Sigmoid colon (tissue), 7 donors: ENCODE measurements around the gene FGF2. TPM values are rescaled to one million over a fixed set of nuclear protein-coding genes. Genes with fewer than 3 reads are reported as not detected.

Experiments
- DNase-seq: peaks from one replicate; pipeline ENCODE4 v3.0.0-alpha.2; 2019
- H3K27ac ChIP-seq, 4 donors: fragments of 200-600 bp; sonication (generic); one replicate each; pipeline ENCODE4 v1.5.1; 2016 to 2019; ENCODE audit warnings: mild to moderate bottlenecking in 1 of 4
- H3K27me3 ChIP-seq, 3 donors: fragments of 200-600 bp; sonication (generic); one replicate each; pipeline ENCODE4 v1.5.1; 2019; ENCODE audit warnings: mild to moderate bottlenecking in 1 of 3
- H3K36me3 ChIP-seq, 4 donors: fragments of 200-600 bp; sonication (generic); one replicate each; pipeline ENCODE4 v1.5.1; 2016 to 2019
- H3K4me1 ChIP-seq, 4 donors: fragments of 200-600 bp; sonication (generic); one replicate each; pipeline ENCODE4 v1.5.1; 2017 to 2019
- H3K4me3 ChIP-seq, 4 donors: fragments of 200-600 bp; sonication (generic); one replicate each; pipeline ENCODE4 v1.5.1; 2017 to 2019; ENCODE audit warnings: mild to moderate bottlenecking in 2 of 4, moderate library complexity in 1 of 4
- H3K9me3 ChIP-seq, 4 donors: fragments of 200-600 bp in 3 of 4; sonication (generic) in 3 of 4; one replicate each; pipeline versions ENCODE4 v1.5.1 to v1.6.1; 2013 to 2019
- EP300 ChIP-seq, 4 donors: sonication (generic); formaldehyde crosslinking; IDR thresholded peaks; one replicate each; pipeline ENCODE4 v1.6.1; 2017; ENCODE audit warnings: antibody characterized with exemption in 4 of 4
- POLR2A ChIP-seq, 2 donors: fragments of 450-650 bp; IDR thresholded peaks; one replicate each; pipeline ENCODE4 v1.6.1; 2016; ENCODE audit warnings: antibody characterized with exemption in 2 of 2, mild to moderate bottlenecking in 2 of 2, moderate library complexity in 2 of 2
- POLR2AphosphoS5 ChIP-seq, 4 donors: sonication (generic); formaldehyde crosslinking; IDR thresholded peaks; one replicate each; pipeline ENCODE4 v1.6.1; 2017; ENCODE audit warnings: antibody characterized with exemption in 4 of 4
- WGBS, 2 donors: extraction: QIAGEN DNeasy Blood & Tissue Kit; methylation state at CpG; one replicate each; pipeline ENCODE4 v1.1.7; 2013; 5-methylcytosine and 5-hydroxymethylcytosine counted together
- intact Hi-C: fragments of 100-400 bp; cut with DNase I; formaldehyde crosslinking; loops from one replicate; pipeline ENCODE4 v1.15.1; 2023
- polyA plus RNA-seq, 3 donors: library from polyadenylated mRNA; stranded (reverse); fragments of 200-250 nt; gene quantifications; one replicate each; pipeline ENCODE4 v1.2.3, GENCODE V29; 2013
- total RNA-seq, 4 donors: library from RNA; depleted of rRNA; stranded (reverse); fragments of >200 nt; gene quantifications; one replicate each; pipeline ENCODE4 v1.1.0, GENCODE V29; 2016
- TF ChIP-seq, protein P1 (sequence below), 4 experiments: fragments of 450-650 bp in 3 of 4; fragments of 200-600 bp in 1 of 4; IDR thresholded peaks; one replicate each; pipeline ENCODE4 v1.5.1; 2016 to 2019; ENCODE audit warnings: antibody characterized with exemption in 4 of 4, mild to moderate bottlenecking in 3 of 4, moderate library complexity in 2 of 4
- donor health status: healthy with polysubstance abuse.
- donor health status: Bipolar disorder and iron deficiency.
- donor health status: healthy.

FGF2 gene
- total and polyA plus RNA-seq, 7 donors: 0.46 to 54.7 (median 37.4) TPM

DNA sequence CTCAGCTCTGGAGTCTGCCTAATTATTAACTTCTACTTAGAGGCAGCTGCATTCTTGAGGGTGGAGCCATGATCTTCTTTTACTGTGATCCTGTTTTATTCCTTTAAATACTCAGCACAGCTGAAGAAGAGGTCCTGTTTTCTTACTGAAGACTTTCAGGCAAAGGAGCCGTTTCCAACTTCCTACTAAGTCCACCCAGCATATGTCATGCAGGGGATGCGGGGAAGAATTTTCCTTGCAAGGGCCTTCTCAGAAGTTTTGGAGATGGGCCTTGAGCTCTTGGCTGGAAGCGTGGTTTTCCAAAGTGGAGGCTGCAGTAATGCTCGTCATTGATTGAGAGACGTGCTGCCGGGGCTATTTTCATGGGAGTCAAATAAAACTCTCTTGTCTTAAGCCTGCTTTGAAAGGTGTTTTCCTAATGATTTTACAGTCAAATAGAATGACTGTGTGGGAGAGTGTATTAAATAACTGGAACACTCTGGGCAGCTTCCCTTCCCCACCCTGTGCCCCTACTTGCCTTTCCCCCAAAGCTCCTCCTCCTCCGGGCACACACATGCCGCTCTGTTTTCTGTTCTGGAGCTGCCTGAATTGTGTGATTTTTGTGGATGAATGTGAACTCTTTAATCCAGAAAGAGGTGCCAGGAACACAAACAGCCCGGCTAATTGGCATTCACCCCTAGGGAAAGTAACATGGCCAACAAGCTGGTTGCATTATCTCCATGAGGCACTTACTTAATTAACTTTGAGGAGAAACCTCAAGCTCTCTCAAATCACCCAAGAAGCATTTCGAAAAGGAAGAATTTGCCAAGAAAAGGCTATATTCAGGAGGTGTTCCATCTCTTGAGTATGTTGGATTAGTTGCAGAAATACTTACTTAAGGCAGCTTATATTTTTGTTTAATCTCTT lies 28.1 kb downstream of the FGF2 start:
- Histone ChIP-seq H3K4me3 (peak overlapping the region in 3 of 4 donors; percentile 13 to 22 (median 20)), H3K27me3 (no peaks in the 10 kb centered on the region), H3K9me3 (no peaks in the 10 kb centered on the region), H3K4me1 (peaks cover 0 to 79% (median 59%) of the 10 kb centered on the region in 4 donors), H3K36me3 (no peaks in the 10 kb centered on the region), H3K27ac (peak overlapping the region; percentile 72 to 82 (median 77))
- no peak for TF ChIP-seq EP300 (IDR thresholded peaks at IDR 0.05)
- TF ChIP-seq, protein P1, sequence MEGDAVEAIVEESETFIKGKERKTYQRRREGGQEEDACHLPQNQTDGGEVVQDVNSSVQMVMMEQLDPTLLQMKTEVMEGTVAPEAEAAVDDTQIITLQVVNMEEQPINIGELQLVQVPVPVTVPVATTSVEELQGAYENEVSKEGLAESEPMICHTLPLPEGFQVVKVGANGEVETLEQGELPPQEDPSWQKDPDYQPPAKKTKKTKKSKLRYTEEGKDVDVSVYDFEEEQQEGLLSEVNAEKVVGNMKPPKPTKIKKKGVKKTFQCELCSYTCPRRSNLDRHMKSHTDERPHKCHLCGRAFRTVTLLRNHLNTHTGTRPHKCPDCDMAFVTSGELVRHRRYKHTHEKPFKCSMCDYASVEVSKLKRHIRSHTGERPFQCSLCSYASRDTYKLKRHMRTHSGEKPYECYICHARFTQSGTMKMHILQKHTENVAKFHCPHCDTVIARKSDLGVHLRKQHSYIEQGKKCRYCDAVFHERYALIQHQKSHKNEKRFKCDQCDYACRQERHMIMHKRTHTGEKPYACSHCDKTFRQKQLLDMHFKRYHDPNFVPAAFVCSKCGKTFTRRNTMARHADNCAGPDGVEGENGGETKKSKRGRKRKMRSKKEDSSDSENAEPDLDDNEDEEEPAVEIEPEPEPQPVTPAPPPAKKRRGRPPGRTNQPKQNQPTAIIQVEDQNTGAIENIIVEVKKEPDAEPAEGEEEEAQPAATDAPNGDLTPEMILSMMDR (IDR thresholded peaks at IDR 0.05): no peak
- TF ChIP-seq POLR2AphosphoS5 (IDR thresholded peaks at IDR 0.05): peak in 1 of 4 donors; percentile 14
- TF ChIP-seq POLR2A (IDR thresholded peaks at IDR 0.05): no peak
- intact Hi-C loops: no loop called here
- DNase-seq: no peak
- WGBS, 2 donors: 70% methylated on average over 10 of the region's 10 CpGs

DNA sequence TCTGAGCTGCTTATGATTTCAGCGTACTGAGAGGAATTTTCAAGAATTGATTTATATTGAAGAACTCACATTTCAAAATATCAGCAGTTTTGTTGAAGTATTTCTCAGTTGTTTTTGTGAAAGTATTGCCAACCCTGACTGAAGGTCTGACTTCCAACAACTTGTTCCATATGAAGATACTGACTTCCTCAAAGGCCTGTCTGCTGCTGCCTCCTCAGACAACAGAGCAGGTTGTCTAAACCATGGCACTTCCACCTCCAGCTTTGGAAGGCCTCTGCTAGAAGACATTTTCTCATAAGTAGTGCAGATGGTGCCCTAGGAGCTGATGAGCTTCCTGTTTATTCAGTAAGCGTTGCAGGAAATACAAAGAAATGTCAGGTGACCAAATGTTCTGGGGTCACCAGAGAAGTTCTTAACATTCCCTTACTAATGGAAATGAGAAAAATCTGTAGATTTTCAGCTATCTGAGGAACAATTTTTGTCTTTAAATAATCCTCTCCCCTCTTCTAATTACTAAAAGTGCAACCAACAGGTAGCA lies 28.8 kb downstream of the FGF2 start:
- H3K4me3 ChIP-seq: peak overlapping the region in 1 of 4 donors; percentile 20
- no peak for DNase-seq
- no peaks in the 10 kb centered on the region for H3K9me3 ChIP-seq
- H3K4me1 ChIP-seq: peaks cover 0 to 79% (median 58%) of the 10 kb centered on the region in 4 donors
- no peaks in the 10 kb centered on the region for H3K27me3 ChIP-seq
- peak overlapping the region; percentile 72 to 82 (median 77) for H3K27ac ChIP-seq
- H3K36me3 ChIP-seq: no peaks in the 10 kb centered on the region
- WGBS, 2 donors: 52 to 73% methylated on average over 2 of the region's 2 CpGs
- intact Hi-C loops: no loop called here
- no peak for TF ChIP-seq EP300 (IDR thresholded peaks at IDR 0.05)
- no peak for TF ChIP-seq POLR2A (IDR thresholded peaks at IDR 0.05)
- TF ChIP-seq, protein P1 (IDR thresholded peaks at IDR 0.05): no peak

DNA sequence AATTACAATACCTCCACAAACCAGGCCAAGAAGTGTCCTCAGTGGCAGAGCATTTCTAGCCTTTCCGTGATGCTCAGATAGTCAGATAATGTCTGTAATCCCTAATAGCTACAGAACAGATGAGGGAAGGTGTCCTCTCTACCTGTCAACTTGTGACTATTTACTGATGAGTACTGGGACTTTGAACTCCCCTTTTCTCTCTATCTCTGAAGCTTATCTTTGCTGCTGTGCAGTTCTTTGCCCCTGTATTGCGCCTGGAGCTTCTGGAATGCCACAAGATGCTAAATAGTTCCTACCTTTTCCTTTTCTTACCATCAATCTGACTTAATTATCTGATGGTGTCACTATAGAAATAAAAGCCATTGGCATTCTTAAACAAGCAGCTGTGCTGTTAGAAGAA lies 30.5 kb downstream of the FGF2 start:
- TF ChIP-seq EP300 (IDR thresholded peaks at IDR 0.05) (no peak), POLR2AphosphoS5 (IDR thresholded peaks at IDR 0.05) (no peak), POLR2A (IDR thresholded peaks at IDR 0.05) (no peak)
- TF ChIP-seq, protein P1 (IDR thresholded peaks at IDR 0.05): no peak
- H3K4me3 ChIP-seq: no peak overlapping the region
- no peaks in the 10 kb centered on the region for H3K36me3 ChIP-seq
- peaks cover 0 to 88% (median 65%) of the 10 kb centered on the region in 4 donors for H3K4me1 ChIP-seq
- no peaks in the 10 kb centered on the region for H3K27me3 ChIP-seq
- no peaks in the 10 kb centered on the region for H3K9me3 ChIP-seq
- H3K27ac ChIP-seq: peak overlapping the region in 2 of 4 donors; percentile 5 to 82
- intact Hi-C loops: no loop called here
- 96 to 98% methylated on average over 2 of the region's 2 CpGs for WGBS, 2 donors
- no peak for DNase-seq

DNA sequence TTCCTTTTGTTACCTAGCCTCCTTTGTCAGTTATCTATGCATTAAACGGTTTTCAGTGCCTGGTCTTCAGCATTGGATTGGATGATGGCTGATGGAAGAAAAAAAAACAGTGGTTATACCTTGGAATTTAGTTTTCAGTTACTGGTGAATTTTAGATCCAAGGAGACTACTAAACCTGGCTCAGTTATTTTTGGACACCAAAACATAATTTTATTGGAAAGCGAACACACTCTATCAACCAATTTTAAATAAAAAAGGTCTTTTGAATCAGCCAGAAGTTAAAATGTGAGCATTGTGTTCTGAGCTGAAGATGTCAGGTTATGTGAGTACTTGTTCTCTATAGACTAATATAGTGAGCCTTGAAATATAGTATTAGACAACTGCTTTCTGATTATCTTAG lies 32.1 kb downstream of the FGF2 start:
- no peak for DNase-seq

More for the DNA sequence above, 32.1 kb downstream of the FGF2 start:
- Histone ChIP-seq H3K27ac (peak overlapping the region in 1 of 4 donors; percentile 82), H3K4me3 (no peak overlapping the region), H3K4me1 (peaks cover 0 to 89% (median 70%) of the 10 kb centered on the region in 4 donors), H3K9me3 (no peaks in the 10 kb centered on the region), H3K27me3 (no peaks in the 10 kb centered on the region), H3K36me3 (no peaks in the 10 kb centered on the region)
- 74 to 86% methylated on average over 2 of the region's 2 CpGs for WGBS, 2 donors
- intact Hi-C loops: no loop called here
- TF ChIP-seq, protein P1 (IDR thresholded peaks at IDR 0.05): no peak
- TF ChIP-seq POLR2A (IDR thresholded peaks at IDR 0.05) (no peak), EP300 (IDR thresholded peaks at IDR 0.05) (no peak), POLR2AphosphoS5 (IDR thresholded peaks at IDR 0.05) (no peak)
